ENCODE data around the gene AEN.
"Not testable (repeated sequence)": the region's sequence is repeated elsewhere in the genome, so short reads cannot be mapped to it uniquely, and the experiment has no call there.

Gene AEN

DNA sequence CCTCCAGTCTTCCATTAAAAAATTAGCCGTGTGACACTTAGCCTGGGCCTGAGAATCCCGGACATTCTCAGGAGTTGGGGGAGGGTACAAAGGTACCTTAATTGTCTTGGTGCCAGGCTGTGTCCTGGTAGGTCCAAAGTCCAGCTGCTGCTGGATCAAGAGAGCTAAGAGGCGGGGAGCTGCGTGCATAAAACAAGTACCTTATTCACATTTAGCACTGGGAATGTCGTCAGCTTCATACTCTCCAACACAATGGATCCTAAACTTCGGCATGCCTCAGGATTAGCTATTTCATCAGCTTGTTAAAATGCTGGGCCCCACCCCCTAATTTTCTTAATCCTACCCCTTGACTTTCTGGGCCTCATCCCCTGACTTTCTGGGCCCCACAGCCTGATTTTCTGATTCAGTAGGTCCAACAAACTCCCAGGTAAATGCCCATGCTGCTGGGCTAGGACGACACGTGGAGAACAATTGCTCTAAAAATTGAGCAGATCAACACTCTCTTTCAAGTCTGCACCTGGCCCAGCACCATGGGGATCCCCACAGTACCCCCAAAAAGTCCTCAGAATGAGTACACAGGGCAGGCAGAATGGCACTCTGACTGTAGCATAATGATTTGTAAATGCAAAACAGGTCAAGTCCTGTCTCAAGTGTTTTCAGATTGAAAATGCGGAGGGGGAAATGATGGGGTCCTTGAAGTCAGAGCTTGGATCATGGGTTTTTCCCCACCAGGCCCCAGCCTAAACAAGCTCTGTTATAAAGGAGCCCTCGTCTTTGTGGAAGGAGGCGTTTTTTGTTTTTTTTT is 5.6 kb upstream of the AEN start:
- DNase-seq = no peak

DNA sequence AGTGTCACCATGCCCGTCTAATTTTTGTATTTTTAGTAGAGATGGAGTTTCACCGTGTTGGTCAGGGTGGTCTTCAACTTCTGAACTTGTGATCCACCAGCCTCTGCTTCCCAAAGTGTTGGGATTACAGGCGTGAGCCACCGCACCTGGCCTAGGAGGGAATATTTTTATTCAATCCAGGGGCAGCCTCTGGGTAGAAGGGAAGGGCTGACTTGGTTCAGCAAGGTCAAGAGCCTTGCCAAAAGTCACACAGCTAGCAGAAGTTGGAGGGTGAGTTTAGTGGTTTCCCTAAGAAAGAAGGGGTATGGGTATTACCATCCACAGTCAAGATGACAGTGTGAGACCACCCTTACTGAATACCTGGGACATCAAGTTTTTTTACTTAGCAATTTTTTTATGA is 4.9 kb upstream of the AEN start:
- DNase-seq = no peak

DNA sequence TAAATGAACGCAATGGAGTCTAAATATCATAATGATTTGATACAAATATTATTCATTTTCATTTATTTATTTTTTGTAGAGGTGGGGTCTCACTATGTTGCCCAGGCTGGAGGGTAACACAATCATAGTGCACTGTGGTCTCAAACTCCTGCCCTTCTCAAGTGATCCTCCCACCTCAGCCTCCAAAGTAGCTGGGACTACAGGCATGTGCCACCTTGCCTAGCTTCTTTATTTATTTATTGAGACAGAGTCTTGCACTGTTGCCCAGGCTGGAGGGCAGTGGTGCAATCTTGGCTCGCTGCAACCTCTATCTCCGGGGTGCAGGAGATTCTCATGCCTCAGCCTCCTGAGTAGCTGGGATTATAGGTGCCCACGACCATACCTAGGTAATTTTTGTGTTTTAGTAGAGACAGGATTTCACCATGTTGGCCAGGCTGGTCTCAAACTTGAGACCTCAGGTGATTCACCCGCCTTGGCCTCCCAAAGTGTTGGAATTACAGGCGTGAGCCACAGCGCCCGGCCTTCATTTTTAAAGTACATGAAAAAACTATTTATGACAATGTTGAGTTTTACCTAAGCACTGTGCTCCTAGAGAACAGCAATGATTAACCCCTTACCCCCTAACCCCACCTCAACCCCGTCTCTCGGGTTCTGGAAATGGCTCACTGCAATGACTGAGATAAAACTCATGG is 4.0 kb upstream of the AEN start:
- no peak for DNase-seq

DNA sequence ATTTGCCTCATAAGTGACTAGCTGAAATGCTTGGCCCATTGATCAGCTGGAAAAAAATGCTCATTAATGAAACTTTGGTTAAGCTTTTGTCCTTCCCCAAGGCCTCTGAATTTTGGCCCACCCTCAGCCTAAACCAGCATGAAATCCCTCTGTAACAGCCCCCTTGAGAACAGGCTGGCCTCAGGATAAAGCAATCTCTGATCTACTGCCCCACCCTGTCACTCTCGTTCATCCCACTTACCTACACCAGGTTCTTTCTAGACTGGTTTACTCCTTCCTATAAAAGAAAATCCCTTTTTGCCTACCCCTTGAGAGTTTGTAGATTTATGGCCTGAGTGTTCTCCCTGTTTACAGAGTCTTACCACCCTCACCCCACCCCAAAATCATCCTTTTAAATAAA is 3.4 kb upstream of the AEN start:
- DNase-seq = no peak

DNA sequence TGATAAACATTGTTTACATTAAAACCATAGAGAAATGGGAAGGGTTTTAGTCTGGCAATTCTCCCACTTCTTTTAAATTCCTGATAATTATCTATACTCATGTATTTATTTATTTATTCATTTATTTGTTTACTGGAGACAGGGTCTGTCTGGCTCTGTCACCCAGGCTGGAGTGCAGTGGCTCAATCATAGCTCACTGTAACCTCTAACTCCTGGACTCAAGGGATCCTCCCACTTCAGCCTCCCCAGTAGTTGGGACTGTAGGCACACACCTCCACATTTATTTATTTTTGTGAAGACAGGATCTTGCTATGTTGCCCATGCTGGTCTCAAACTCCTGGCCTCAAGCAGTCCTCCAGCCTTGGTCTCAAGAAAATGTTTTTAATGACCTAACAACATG is 2.5 kb upstream of the AEN start:
- DNase-seq = no peak

DNA sequence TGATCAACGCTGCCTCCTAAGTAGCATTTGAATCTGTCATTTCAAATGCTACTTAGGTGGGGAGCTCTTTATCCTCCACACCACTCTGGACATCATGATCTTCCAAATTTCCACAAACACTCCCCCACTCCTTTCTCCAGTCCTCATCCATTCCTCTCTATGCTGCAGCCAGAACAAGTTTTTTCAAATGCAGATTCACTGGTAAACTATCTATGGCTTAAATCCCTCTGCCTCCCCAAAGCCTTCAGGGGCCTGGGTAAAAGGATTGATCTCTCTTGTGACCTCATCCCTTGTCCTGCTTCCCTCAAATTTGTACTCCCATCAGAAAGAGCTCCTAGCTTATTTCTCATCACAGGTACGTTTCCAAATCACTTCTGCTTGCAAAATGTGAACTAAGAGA is 1.3 kb upstream of the AEN start:
- DNase-seq = no peak

DNA sequence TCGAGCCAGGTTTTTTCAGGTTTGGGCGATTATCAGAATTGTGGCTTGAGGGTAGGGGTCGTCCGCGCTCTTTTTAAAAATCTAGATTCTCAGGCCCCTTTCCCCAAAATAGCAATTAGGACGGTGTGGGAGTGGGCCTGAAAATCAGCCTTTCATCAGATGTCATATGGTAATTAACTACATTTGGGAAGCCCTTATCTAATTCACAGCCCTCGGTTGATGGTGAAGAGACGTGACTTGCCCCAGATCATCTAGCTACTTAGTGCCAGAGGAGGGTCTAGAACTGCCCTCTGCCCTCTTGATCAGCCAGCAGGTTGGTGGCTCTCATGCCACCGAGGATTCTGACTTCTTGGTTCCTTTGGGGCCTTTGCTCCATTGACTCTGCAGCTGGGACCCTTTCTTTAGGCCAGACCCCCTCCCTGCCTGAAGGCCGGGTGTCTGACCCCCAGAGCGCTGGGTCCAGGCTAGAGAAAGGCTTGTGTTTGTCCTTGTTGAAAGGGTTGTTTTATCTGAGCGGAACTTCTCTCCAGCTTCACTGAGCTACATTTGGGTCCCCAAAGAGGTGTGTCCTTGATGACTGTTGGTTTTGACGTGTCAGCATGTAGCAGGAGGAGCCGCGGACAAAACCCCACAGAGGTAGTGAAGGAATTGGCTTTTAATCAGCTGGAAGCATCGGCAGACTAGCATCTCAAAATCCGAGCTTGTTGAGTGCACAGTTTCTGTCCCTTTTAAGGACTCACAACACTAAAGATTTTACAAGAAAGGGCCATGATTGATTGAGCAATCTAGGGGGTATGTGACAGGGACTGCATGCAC is 857 bp downstream of the AEN start:
- peak in 1 of 2 donors; percentile 41 for DNase-seq

DNA sequence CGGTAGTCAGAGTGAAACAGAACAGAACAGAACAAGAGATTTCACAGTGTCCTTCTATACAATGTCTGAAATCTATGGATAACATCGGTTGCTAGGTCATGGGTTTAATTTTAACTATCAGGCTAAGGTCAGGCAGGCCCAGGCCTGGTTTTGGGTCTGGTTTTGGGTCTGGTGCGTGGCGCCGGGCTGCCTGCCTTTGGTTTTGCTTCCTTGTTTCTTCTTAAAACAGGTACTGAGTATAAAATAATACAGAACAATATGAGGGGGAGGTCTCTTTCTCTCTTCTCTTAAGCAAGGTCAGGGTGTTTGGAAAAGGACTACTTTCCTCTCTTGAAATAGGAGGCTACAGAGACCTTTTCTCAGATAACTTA is 1.4 kb downstream of the AEN start:
- DNase-seq = no peak

DNA sequence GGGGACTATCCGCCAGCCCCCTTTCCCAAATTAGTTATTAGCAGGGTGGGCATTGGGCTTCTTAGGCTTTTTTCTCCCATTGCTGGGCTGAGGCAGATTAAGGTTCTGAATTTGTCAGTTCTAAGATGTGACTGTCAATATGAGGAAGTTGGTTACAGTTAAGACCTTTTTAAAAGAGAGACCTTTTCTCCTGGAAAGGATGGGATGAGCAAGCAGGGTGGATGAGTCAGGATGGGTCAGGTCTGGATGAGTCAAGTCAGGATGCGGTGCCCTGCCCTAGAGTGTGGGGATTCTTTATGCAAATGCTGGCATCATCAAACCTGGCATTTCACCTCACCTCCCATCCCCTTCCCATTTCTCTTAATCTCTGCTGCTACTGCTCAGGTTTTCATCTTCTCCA is 1.9 kb downstream of the AEN start:
- peak; percentile 50 to 61 for DNase-seq

DNA sequence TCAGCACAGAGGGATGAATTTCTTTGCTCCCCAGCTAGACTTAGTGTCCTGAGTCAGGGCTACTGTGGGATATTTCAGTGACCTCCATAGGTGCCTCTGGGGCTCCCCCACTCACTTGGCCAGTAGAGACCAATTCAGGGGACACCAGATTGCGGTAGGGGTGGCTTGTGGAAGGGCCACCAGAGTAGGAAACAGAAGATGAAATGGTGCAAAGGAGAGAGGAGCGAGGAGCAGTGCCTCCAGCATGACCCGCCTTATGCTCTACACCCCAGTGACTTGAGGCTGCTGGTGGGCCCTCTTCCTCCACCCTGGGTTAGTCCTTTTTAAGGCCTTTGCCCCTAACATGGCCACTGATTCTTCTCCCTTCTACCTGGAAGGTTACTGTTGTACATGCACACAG is 2.5 kb downstream of the AEN start:
- no peak for DNase-seq

DNA sequence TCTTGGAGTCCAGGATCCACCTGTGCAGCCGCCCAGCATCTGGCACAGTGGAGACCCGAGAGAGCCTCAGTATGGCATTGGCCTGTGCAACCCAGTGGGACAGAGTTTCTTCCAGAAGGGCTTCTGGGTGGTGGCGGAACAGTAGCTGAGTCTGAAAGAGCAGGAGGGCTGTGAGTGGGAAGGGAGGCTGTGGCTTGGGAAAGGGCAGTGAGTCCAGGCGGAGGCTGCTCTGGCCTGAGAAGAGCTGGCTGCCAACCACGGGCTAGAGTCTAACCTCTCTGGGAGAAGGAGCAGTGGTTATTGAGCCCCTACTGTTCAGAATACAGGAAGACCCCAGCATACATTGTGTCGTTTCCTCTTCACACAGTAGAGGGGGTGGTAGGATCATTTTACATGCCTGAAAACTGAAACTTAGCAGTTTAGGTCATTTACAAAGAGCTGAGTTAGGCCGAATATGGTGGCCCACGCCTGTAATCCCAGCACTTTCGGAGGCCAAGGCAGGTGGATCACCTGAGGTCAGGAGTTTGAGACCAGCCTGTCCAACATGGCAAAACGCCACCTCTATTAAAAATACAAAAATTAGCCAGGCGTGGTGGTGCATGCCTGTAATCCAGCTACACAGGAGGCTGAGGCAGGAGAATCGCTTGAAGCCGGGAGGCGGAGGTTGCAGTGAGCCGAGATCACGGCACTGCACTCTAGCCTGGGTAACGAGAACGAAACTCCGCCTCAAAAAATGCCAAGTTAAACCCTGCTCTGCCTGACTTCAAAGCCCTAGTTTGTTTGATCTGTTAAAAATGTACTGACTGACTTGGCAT is 3.2 kb downstream of the AEN start:
- DNase-seq = no peak

DNA sequence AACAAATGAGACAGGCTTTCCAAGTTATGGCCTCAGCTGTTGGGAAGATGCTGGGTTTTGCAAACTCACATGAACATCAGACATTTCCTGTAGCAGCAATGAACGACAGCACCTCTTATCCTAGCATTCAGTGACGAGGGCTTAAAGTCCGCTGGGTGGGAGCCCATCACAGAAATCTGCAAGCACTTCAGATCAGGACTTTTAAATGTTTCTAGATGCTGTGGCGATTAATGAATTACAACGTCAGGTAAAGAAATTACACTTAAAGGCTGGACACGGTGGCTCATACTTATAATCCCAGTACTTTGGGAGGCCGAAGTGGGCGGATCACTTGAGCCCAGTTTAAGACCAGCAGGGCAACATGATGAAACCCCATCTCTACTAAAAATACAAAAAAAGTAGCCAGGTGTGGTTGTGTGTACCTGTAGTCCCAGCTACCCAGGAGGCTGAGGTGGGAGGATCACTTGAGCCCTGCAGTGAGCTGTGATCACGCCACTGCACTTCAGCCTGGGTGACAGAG is 3.9 kb downstream of the AEN start:
- no peak for DNase-seq

DNA sequence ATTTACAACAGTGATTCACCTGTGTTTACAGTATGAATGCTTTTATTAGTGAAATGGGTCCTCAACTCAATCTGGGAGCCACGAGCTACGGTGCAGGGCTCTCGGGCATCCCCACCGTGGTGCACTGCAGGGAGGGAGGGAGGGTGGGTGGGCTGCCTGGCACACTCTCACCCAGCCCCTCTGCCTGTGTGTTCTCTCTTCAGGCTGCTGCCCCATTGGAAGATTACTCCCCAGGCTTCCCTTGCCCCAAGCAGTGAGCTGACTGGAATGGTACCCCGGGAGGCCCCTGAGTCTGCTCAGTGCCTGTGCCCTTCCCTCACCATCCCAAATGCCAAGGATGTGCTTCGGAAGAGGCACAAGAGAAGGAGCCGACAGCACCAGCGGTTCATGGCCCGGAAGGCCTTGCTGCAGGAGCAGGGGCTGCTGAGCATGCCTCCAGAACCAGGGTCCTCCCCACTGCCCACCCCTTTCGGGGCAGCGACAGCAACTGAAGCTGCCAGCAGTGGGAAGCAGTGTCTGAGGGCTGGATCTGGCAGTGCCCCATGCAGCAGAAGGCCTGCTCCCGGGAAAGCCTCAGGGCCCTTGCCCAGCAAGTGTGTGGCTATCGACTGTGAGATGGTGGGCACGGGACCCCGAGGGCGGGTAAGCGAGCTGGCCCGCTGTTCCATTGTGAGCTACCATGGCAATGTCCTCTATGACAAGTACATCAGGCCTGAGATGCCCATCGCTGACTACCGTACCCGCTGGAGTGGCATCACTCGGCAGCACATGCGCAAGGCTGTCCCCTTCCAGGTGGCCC is 5.0 kb downstream of the AEN start:
- no peak for DNase-seq

DNA sequence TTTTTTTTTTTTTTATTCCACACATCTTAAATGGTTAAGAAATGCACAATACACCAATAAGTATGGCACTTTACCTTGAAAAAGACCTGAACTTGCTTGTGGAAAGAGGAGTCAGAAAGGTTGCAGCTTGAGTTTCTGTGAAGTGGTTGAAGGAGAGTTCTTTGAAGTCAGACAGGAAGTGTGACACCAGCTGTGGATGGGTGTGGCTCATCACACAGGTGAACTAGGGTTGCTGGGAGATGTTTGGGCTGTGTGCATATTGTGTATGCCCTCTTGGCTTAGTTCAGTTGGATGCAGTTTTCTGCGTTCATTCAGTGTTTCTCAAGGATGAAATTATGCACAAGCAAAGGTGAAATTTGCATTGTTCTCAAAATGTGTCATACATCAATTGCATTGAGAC is 6.3 kb downstream of the AEN start:
- DNase-seq = no peak

DNA sequence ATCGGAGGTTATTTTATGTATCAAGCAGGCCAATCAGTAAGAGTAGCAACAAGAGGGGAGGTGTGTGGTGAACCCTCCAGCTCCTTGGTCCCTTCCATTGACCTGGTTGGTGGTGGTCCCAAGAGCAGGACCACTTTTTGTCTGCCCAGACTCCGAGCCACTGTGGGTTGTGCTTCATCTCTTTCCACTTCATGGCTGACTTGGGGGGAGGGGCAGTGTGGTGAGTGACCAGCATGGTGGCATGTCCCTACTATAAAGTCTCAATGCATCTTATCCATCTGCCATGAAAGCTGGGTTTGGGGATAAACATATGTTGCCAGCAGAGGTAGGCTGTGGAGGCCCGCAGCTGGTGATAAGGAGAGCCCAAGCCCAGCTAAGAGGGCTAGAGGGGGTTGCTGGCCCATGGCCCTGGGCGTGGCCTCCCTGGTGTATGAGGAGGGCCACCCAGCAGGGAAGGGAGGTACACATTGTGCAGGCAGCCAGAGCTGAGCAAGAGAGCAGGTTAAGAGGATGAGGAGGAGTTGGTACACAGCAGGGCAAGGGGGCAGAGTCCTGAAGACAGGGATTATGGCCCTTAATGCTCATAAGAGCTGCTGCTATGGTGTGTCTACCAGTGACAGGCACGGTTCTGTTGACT is 7.0 kb downstream of the AEN start:
- DNase-seq = no peak

DNA sequence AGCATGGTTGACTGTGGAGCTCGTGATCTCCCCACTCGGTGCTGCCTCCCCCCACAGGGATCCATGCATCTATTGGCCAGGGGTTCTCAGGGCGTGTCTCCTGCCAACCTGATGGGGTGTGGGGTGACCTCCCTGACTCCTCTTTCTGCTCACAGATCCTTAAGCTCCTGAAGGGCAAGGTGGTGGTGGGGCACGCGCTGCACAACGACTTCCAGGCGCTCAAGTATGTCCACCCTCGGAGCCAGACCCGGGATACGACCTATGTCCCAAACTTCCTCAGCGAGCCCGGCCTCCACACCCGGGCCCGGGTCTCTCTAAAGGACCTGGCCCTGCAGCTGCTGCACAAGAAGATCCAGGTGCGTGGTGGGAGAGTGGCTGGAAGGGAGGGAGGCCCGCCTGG is 7.9 kb downstream of the AEN start:
- no peak for DNase-seq

DNA sequence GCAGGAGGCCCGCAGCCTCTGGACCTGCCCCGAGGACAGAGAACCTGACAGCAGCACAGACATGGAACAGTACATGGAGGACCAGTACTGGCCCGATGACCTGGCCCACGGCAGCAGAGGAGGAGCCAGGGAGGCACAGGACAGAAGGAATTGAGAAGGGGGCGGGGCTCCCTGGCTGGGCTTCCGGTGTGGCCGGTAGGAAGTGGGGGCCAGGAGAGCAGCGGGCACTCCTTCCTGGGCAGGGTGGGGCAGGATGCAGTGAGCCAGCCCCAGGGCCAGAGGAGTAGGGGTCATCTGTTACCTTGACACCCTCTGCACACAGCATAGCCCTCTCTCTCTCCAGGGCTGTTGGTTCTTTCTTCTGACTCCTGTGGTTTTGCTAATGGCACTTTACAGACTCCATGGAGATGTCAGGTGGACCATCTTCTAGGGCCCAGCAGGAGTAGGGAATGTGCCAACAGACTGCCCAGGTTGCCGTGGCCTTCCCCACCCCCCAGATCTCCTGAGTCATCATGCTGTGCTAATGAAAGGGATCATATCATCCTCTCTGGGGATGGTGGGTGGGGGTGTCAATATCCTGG is 9.1 kb downstream of the AEN start:
- no peak for DNase-seq

DNA sequence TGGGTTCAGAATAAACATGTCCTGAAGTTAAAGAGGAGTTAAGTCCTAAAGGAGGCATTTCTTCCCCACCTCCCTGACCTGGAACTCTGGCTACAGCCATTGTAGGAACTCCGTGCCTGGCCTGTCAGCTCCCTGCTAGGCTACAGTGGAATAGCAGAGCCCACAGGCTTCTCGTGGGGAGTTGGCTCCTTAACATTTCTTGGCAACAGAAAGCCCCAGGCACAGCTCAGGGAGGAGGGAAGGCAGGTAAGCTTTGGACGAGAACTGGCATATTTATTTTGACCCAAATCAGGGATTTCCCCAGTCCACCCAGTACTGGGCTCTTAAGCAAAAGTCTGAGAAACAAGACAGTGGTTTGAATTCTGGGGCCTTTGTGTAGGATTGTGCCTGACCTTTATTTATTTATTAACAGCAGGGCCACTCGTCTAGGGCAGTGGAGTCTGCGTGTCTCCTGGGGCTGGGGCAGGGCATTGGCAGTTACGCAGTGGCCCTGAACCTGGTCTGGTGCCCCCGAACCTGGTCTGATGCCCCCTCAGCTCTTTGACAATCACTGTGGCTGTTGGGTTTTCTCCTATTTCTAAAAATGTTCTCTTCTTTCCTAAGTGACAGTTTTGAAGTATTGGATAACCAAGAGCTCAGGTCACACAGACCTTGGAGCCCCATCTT is 9.8 kb downstream of the AEN start:
- no peak for DNase-seq

DNA sequence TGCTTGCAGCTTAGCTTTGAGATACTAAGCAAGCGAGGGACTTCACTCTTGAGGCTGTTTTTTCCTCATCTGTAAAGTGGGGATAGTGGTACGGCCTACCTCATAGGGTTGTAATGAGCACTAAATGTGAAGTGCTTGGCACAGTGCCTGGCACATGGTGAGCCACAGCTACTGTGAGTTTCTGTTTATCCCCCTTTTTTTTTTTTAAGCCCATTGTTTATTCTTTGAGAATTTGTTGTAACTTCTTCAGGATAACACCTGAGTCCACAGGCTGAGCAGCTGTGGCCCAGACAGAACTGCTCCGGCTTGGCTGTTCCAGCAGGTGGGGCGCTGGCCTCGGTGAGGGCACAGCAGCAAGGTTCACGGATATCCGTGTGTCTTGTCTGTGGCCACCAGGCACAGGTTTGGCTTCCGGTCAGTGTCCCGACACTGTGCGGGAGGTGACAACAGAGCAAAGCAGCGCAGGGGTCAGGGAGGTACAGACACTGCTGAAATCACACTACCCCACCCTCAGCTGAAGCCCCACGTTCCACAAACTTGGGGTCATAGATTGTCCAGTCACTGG is 10.4 kb downstream of the AEN start:
- no peak for DNase-seq

DNA sequence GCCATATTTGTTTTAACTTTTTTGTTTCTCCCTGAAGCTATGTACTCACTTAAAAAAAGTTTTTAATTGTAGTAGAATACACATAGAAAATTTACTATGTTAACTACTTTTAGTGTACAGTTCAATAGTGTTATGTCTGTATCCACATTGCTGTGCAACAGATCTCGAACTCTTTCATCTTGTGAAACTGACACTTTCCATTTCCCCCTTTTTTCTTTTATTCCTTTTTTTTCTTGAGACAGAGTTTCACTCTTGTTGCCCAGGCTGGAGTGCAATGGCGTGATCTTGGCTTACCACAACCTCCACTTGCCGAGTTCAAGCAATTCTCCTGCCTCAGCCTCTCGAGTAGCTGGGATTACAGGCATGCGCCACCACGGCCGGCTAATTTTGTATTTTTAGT is 11.7 kb downstream of the AEN start:
- DNase-seq = not testable (repeated sequence)

Measured in stimulated activated CD4-positive, alpha-beta T cell treated with anti-CD3 and anti-CD28 coated beads, Interleukin-2, amount 100 ng/mL, for 48 hours (primary cell).